ENCODE data around the gene PIKFYVE.
"Not testable (repeated sequence)": the region's sequence is repeated elsewhere in the genome, so short reads cannot be mapped to it uniquely, and the experiment has no call there.

DNA sequence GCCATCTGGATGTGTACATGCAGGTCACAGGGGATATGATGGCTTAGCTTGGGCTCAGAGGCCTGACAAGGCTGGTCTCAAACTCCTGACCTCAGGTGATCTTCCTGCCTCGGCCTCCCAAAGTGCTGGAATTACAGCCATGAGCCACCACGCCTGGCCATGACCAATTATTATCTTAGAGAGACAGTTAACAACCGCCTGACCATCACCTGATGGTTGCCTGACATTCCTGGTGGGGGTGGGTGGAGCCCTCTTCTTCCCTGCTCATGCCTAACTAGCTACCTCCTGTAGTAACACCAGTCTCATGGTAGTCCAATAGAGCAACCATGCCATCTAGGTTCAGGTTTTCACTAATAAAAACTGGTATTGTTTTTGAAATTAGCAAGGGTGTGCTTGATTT, 44.2 kb upstream of the PIKFYVE start:
- TF ChIP-seq, protein P1, sequence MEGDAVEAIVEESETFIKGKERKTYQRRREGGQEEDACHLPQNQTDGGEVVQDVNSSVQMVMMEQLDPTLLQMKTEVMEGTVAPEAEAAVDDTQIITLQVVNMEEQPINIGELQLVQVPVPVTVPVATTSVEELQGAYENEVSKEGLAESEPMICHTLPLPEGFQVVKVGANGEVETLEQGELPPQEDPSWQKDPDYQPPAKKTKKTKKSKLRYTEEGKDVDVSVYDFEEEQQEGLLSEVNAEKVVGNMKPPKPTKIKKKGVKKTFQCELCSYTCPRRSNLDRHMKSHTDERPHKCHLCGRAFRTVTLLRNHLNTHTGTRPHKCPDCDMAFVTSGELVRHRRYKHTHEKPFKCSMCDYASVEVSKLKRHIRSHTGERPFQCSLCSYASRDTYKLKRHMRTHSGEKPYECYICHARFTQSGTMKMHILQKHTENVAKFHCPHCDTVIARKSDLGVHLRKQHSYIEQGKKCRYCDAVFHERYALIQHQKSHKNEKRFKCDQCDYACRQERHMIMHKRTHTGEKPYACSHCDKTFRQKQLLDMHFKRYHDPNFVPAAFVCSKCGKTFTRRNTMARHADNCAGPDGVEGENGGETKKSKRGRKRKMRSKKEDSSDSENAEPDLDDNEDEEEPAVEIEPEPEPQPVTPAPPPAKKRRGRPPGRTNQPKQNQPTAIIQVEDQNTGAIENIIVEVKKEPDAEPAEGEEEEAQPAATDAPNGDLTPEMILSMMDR (IDR thresholded peaks at IDR 0.05) = not testable (repeated sequence)
- TF ChIP-seq EZH2 (IDR thresholded peaks at IDR 0.05; ENCODE audit: borderline replicate concordance, insufficient read depth, low read depth, low read length, poor library complexity, severe bottlenecking) = not testable (repeated sequence)
